ENCODE data around the gene FBN1.

FBN1 gene

GRCh38 chr15:48481802-48482201, 163.7 kb downstream of the FBN1 start:
- no peak for DNase-seq (ENCODE audit: low spot score)
- TF ChIP-seq CTCF (IDR thresholded peaks at IDR 0.05; ENCODE audit: extremely low read depth, missing control alignments), result no peak

- TF ChIP-seq CTCF (IDR thresholded peaks at IDR 0.05; ENCODE audit: extremely low read depth, missing control alignments), result no peak
- DNase-seq (ENCODE audit: low spot score), result no peak
Observed at GRCh38 chr15:48479751-48480150, 165.8 kb downstream of the FBN1 start.

- TF ChIP-seq CTCF (IDR thresholded peaks at IDR 0.05; ENCODE audit: extremely low read depth, missing control alignments), result no peak
- DNase-seq (ENCODE audit: low spot score), result no peak
Observed at GRCh38 chr15:48478581-48478980, 166.9 kb downstream of the FBN1 start.

- TF ChIP-seq CTCF (IDR thresholded peaks at IDR 0.05; ENCODE audit: extremely low read depth, missing control alignments), result no peak
- DNase-seq (ENCODE audit: low spot score), result no peak
Observed at GRCh38 chr15:48477795-48478360, 167.6 kb downstream of the FBN1 start.

GRCh38 chr15:48475600-48476395, 169.7 kb downstream of the FBN1 start:
- no peak for DNase-seq (ENCODE audit: low spot score)
- no peak for TF ChIP-seq CTCF (IDR thresholded peaks at IDR 0.05; ENCODE audit: extremely low read depth, missing control alignments)

- no peak for DNase-seq (ENCODE audit: low spot score)
- TF ChIP-seq CTCF (IDR thresholded peaks at IDR 0.05; ENCODE audit: extremely low read depth, missing control alignments), result no peak
Observed at GRCh38 chr15:48473667-48474066, 171.8 kb downstream of the FBN1 start.

GRCh38 chr15:48472756-48473155, 172.8 kb downstream of the FBN1 start:
- DNase-seq (ENCODE audit: low spot score), result no peak

More at GRCh38 chr15:48472756-48473155, 172.8 kb downstream of the FBN1 start:
- TF ChIP-seq CTCF (IDR thresholded peaks at IDR 0.05; ENCODE audit: extremely low read depth, missing control alignments), result no peak
